Measurements from ENCODE around the gene RAPGEFL1.
"Not testable (repeated sequence)": the region's sequence is repeated elsewhere in the genome, so short reads cannot be mapped to it uniquely, and the experiment has no call there.

The RAPGEFL1 gene

DNA sequence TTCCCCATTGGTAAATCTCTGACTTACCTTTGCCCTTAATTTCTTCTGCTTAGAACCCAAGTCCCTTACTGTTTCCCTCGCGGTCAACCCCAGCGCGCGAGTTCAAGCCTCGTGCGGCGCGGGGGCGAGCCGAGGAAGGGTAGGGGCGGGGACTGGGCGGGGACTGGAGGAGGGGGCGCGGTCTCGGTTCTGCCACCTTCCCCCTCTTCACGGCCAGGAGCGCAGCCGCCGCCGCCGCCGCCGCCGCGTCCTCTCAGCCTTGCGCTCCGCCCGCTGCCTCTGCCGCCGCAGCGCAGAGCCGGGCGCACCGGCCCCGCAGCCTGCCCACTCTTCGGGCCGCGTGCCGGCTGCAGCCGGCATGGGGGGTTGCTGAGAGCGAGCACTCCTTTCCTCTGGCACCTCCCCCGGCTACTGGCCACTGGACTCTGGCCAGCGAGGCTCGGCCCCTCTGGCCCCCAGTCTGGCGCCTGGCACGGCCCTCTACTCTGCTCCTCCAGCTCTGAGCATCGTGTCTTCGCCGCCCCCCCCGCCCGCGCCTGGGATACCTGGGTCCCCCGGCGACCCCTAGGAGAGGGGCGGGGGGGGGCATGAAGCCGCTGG lies at the start of gene RAPGEFL1:
RAPGEFL1 (plus strand) TSS at position 196 of the 600 bp plus-strand sequence; CDS start at position 588, 392 bp downstream.
- peak; percentile 23 for DNase-seq

GRCh38 chr17:40129498-40129897 lies 47.8 kb upstream of the RAPGEFL1 start:
- DNase-seq = no peak

GRCh38 chr17:40130352-40131042 lies 46.8 kb upstream of the RAPGEFL1 start:
- no peak for DNase-seq

DNA sequence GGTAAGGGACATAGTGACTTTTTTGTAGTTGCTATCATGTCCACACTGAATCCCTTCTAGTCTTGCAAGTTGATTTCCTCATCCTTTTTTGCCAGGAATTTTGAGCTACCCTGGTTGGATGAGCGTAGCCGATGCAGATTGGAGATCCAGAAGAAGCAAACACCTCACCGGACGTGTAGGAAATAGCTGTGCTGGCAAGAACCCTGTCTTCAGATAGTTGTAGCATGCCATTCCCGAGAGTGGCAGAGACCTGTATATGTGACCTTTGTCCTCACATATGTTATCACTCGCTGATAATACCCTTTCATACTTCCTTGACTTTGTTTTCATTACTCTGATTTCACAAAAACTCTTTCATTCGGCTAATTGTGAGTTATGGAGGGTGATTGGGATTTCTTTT lies 43.1 kb upstream of the RAPGEFL1 start:
- no peak for DNase-seq

- DNase-seq = no peak
These were observed 41.5 kb upstream of the RAPGEFL1 start for GRCh38 chr17:40135817-40136216.

DNA sequence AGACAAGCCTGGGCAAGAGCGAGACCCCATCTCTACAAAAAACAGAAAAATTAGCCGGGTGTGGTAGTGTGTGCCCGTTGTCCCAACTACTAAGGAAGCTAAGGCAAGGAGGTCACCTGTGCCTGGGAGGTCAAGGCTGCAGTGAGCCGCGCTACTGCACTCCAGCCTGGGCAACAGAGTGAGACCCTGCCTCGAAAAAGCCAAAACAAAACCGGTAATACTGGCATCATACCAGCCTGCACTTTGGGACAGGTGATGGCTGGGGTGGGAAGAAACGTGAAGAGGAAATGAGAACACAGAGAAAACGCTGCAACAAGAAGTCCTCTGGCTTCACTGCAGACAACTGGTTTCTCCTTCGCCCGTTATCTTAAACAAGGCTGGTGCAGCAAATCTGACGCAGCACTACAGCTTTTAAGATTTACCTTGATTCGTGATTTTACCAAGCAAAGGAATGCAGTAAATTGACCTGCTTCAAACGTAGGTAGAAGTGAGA lies 37.7 kb upstream of the RAPGEFL1 start:
- DNase-seq = no peak

DNA sequence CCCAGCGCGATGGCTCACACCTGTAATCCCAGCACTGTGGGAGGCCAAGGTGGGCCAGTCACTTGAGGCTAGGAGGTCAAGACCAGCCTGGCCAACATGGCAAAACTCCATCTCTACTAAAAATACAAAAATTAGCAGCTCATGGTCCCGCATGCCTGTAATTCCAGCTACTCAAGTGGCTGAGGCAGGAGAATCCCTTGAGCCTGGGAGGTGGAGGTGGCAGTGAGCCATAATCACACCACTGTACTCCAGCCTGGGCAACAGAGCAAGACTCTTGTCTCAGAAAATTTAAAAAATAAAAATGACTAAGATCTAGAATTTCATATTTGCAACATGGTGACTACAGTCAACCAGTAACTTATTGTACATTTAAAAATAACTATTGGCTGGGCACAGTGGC lies 34.1 kb upstream of the RAPGEFL1 start:
- DNase-seq = not testable (repeated sequence)

DNA sequence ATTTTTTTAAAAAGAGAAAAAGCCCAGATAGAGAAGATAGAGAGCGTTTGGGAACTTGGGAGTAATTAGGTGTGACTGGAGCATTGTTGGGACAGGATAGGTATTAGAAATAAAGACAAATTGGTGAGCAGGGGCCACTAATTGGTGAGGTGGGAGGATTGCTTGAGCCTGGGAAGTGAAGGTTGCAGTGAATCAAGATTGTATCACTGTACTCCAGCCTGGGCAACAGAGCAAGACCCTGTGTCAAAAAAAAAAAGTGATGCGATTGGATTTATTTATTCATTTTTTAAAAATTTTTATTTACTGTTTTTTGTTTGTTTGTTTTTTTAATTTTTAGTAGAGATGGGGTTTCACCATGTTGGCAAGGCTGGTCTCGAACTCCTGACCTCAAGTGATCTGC lies 31.8 kb upstream of the RAPGEFL1 start:
- no peak for DNase-seq

- DNase-seq = no peak
These were observed 28.7 kb upstream of the RAPGEFL1 start for GRCh38 chr17:40148527-40148926.

DNA sequence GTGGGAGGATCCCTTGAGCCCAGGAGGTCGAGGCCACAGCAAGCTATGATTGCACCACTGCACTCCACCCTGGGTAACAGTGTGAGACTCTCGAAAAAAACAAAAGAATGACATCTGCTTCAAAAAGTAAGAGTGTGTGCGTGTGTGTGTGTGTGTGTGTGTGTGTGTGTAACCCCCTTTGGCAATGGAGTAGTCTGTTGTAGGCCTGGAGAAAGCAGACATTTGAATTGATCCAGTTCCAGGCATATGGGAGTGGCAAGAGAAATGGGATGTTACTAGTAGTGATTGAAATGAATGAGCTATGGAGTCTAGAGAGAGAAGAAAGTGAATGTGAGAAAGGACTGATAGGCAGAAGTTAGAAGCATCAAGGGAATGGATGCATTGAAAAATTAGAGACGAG lies 27.0 kb upstream of the RAPGEFL1 start:
- DNase-seq = no peak

DNA sequence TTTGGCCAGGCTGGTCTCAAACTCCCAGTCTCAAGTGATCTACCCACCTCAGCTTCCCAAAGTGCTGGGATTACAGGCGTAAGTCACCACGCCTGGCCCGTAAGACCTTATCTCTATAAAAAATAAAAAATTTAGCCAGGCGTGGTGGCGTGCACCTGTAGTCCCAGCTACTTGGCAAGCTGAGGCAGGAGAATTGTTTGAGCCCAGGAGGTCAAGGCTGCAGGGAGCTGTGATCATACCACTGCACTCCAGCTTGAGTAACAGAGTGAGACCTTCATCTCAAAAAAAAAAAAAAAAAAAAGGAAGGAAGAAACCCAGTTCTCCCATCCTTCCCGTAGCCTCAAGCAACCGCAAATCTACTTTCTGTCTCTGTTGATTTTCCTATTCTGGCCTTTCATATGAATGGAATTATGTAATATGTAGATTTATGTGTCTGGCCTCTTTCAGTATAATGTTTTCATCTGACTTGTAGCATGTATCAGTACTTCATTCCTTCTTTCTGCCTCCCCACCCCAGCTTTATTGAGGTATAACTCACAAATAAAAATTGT lies 25.8 kb upstream of the RAPGEFL1 start:
- DNase-seq = no peak

DNA sequence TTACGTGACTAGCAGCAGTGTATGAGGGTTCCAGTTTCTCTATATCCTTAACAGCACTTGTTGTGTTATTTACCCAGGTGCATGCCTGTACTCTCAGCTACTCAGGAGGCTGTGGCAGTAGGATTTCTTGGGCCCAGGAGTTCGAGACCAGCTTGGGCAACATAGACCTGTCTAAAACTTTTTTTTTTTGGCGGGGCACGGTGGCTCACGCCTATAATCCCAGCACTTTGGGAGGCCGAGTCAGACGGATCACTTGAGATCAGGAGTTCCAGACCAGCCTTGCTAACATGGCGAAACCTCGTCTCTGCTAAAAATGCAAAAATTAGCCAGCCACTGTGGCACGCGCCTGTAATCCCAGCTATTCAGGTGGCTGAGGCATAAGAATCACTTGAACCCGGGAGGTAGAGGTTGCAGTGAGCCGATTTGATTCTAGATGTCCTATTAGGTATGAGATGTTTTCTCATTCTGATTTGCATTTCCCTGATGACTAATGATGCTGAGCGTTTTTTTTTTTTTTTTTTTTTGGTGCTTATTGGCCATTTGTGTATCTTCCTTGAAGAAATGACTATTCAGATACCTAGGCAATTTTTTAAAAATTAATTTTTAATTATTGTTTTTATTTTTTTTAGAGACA lies 23.6 kb upstream of the RAPGEFL1 start:
- DNase-seq = no peak

GRCh38 chr17:40157973-40158372 lies 19.3 kb upstream of the RAPGEFL1 start:
- no peak for DNase-seq

GRCh38 chr17:40158438-40159013 lies 18.7 kb upstream of the RAPGEFL1 start:
- DNase-seq = no peak

- DNase-seq = no peak
These were observed 17.8 kb upstream of the RAPGEFL1 start for GRCh38 chr17:40159456-40159855.

DNA sequence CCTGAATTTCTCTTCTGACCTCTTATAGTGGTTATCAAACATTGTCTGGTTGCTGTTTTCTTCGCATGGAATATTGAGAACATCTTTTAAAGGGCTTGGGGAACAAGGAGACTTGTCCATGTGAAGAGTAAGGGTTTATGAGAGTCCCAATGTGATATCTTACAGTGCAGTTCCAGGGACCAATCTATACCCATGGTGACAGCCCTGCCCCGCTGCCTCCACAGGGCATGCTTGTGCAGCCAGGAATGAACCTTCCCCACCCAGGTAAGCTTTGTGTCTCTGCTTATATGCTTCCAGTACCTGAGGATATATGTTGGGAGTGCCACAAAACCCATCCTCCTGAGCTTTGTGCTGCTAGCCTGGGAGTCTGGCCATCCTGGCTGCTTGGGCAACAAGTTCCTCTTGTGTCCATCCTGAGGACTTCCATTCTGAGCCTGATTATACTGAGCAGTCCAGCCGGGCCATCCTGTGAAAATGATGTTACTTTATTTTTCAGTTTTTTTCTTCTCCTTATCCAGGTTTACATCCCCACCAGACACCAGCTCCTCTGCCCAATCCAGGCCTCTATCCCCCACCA lies 9.5 kb upstream of the RAPGEFL1 start:
- DNase-seq = no peak

GRCh38 chr17:40168262-40168832 lies 8.9 kb upstream of the RAPGEFL1 start:
- no peak for DNase-seq

- no peak for DNase-seq
These were observed 6.9 kb upstream of the RAPGEFL1 start for GRCh38 chr17:40170325-40170724.

- DNase-seq = no peak
These were observed 5.5 kb upstream of the RAPGEFL1 start for GRCh38 chr17:40171750-40172149.

DNA sequence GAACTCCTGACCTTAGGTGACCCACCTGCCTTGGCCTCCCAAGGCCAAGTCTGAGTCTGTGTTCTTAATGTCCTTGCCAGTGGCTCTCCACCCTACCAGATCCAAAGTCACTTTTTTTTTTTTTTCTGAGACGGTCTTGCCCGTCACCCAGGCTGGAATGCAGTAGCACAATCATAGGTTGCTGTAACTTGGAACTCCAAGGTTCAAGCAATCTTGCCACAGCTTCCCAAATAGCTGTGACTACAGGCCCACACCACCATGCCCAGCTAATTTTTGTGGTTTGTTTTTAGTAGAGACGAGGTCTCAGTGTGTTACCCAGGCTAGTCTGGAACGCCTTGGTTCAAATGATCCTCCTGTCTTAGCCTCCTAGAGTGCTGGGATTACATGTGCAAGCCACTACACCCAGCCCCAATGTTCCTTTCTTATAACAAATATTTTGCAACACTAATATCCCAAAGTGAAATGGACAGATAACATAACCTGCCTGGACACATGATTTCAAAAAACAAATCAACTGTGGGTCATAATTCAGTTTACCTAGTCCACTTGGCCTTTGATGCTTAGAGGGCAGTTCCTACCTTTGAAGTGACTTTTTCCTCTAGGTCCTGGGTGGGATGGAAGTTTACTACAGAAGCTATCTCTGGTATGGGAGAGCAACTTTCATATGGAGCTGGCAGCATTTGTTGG lies 4.0 kb upstream of the RAPGEFL1 start:
- DNase-seq = no peak

DNA sequence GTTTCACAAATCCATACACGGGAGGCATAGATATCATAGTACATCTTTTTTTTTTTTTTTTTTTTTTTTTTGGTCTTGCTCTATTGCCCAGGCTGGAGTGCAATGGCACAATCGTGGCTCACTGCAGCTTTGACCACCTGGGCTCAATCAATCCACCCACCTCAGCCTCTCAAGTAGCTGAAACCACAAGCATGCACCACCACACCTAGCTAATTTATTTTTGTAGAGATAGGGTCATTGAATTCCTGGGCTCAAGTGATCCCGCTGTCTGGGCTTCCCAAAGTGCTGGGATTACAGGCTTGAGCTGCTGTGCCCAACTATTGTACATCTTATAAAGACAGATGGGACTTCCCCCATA lies 3.5 kb upstream of the RAPGEFL1 start:
- DNase-seq = no peak

GRCh38 chr17:40174514-40174913 lies 2.8 kb upstream of the RAPGEFL1 start:
- no peak for DNase-seq
